ENCODE measurements around the gene CAMK4. TPM values are rescaled to one million over a fixed set of nuclear protein-coding genes. Genes with fewer than 3 reads are reported as not detected.
A peak's percentile ranks its signal among the peaks of the same experiment; 100 is the strongest.

CAMK4 gene
- total and polyA plus RNA-seq, 8 donors, result 1.0 to 18.3 (median 14.8) TPM

- ATAC-seq, result no peak
- Histone ChIP-seq H3K36me3 (peaks cover 0 to 55% of the 10 kb centered on the region in 2 donors), H3K9me3 (no peaks in the 10 kb centered on the region), H3K4me3 (no peak overlapping the region), H3K4me1 (no peaks in the 10 kb centered on the region), H3K27me3 (no peaks in the 10 kb centered on the region), H3K27ac (no peak overlapping the region)
- no peak for TF ChIP-seq CTCF (IDR thresholded peaks at IDR 0.05)
- DNase-seq, result no peak
- intact Hi-C loops (cut with DNase I), result no loop called here
These were observed 274.2 kb downstream of the CAMK4 start for GRCh38 chr5:111498346-111498745.

GRCh38 chr5:111502956-111503355, 278.8 kb downstream of the CAMK4 start:
- intact Hi-C loops (cut with DNase I), result no loop called here

GRCh38 chr5:111505096-111505495, 280.9 kb downstream of the CAMK4 start:
- intact Hi-C loops (cut with DNase I), result no loop called here
- ATAC-seq (peak; percentile 45), DNase-seq (no peak)
- Histone ChIP-seq H3K4me1 (peaks cover 0 to 22% of the 10 kb centered on the region in 2 donors), H3K36me3 (peaks cover 0 to 21% of the 10 kb centered on the region in 2 donors), H3K4me3 (no peak overlapping the region), H3K9me3 (no peaks in the 10 kb centered on the region), H3K27me3 (no peaks in the 10 kb centered on the region), H3K27ac (no peak overlapping the region)
- TF ChIP-seq CTCF (IDR thresholded peaks at IDR 0.05), result no peak

More at GRCh38 chr5:111502956-111503355, 278.8 kb downstream of the CAMK4 start:
- Histone ChIP-seq H3K36me3 (peaks cover 0 to 37% of the 10 kb centered on the region in 2 donors), H3K4me3 (no peak overlapping the region), H3K27me3 (no peaks in the 10 kb centered on the region), H3K4me1 (peaks cover 0 to 3% of the 10 kb centered on the region in 2 donors), H3K9me3 (no peaks in the 10 kb centered on the region), H3K27ac (no peak overlapping the region)
- no peak for DNase-seq
- no peak for TF ChIP-seq CTCF (IDR thresholded peaks at IDR 0.05)
- ATAC-seq, result no peak

- Histone ChIP-seq H3K4me3 (no peak overlapping the region), H3K27ac (no peak overlapping the region), H3K9me3 (no peaks in the 10 kb centered on the region), H3K27me3 (no peaks in the 10 kb centered on the region), H3K36me3 (peaks cover 0 to 2% of the 10 kb centered on the region in 2 donors), H3K4me1 (peaks cover 0 to 35% of the 10 kb centered on the region in 2 donors)
- no peak for ATAC-seq
- no peak for DNase-seq
- intact Hi-C loops (cut with DNase I), result no loop called here
- TF ChIP-seq CTCF (IDR thresholded peaks at IDR 0.05), result no peak
These were observed 283.1 kb downstream of the CAMK4 start for GRCh38 chr5:111507276-111507675.

GRCh38 chr5:111509119-111509518, 284.9 kb downstream of the CAMK4 start:
- Histone ChIP-seq H3K27ac (no peak overlapping the region), H3K4me1 (peaks cover 0 to 39% of the 10 kb centered on the region in 2 donors), H3K27me3 (no peaks in the 10 kb centered on the region), H3K4me3 (peak overlapping the region in 1 of 2 donors; percentile 91), H3K36me3 (no peaks in the 10 kb centered on the region), H3K9me3 (no peaks in the 10 kb centered on the region)
- no peak for TF ChIP-seq CTCF (IDR thresholded peaks at IDR 0.05)
- DNase-seq, result no peak
- intact Hi-C loops (cut with DNase I), result no loop called here
- no peak for ATAC-seq
